ENCODE results near the gene WNT9A. TPM values are rescaled to one million over a fixed set of nuclear protein-coding genes. Genes with fewer than 3 reads are reported as not detected.

The WNT9A gene
- total RNA-seq, 1 donor from 2014 or later = 10.3 TPM

DNA sequence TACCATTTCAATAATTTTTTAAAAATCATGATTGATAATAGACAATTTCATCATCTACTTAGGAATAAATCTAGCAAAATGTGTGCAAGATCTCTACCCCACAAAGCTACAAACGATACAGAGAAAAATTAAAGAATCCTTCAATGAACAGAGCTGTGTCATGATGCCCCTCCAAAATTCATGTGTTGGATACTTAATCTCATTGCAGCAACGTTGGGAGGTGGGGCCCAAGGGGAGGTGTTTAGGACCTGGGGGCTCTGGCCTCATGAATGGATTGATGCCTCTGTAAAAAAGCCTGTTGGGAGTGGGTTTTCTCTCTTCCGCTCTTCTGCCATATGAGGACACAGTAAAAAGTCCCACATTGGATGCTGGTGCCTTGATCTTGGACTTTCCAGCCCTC, 77.4 kb downstream of the WNT9A start:
- H3K27me3 ChIP-seq (ENCODE audit: control insufficient read depth, insufficient read depth, low read length) = no peaks in the 10 kb centered on the region
- no peak overlapping the region for H3K4me3 ChIP-seq (ENCODE audit: low read depth, low read length)
- H3K36me3 ChIP-seq (ENCODE audit: control insufficient read depth, insufficient read depth, low read length) = no peaks in the 10 kb centered on the region
- TF ChIP-seq, protein P1, sequence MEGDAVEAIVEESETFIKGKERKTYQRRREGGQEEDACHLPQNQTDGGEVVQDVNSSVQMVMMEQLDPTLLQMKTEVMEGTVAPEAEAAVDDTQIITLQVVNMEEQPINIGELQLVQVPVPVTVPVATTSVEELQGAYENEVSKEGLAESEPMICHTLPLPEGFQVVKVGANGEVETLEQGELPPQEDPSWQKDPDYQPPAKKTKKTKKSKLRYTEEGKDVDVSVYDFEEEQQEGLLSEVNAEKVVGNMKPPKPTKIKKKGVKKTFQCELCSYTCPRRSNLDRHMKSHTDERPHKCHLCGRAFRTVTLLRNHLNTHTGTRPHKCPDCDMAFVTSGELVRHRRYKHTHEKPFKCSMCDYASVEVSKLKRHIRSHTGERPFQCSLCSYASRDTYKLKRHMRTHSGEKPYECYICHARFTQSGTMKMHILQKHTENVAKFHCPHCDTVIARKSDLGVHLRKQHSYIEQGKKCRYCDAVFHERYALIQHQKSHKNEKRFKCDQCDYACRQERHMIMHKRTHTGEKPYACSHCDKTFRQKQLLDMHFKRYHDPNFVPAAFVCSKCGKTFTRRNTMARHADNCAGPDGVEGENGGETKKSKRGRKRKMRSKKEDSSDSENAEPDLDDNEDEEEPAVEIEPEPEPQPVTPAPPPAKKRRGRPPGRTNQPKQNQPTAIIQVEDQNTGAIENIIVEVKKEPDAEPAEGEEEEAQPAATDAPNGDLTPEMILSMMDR (IDR thresholded peaks at IDR 0.05; ENCODE audit: insufficient read depth, low read length, poor library complexity, severe bottlenecking) = no peak
- DNase-seq (ENCODE audit: low read depth) = no peak

DNA sequence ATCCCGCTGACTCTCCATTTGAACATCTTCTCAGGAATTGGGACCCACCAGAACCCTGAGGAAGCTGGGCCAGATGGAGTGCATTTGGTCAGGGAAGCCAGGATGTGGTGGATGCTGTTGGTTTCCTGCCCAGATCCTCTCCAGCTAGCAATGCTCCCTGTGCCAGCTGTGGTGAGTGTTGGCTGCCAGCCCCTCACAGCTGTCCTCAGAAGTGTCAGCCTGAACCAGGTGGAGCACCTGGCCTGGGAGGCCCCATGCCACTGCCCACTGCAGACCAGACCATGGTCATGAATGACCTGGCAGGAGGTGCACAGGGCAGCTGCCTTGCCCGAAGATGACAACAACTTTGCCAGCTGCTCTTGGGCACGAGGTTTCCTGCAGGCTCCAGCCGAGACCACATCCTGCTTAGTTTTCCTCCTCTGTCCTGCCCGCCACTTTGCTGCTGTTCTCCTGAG, 77.9 kb downstream of the WNT9A start:
- no peaks in the 10 kb centered on the region for H3K36me3 ChIP-seq (ENCODE audit: control insufficient read depth, insufficient read depth, low read length)
- TF ChIP-seq, protein P1 (IDR thresholded peaks at IDR 0.05; ENCODE audit: insufficient read depth, low read length, poor library complexity, severe bottlenecking) = no peak
- no peaks in the 10 kb centered on the region for H3K27me3 ChIP-seq (ENCODE audit: control insufficient read depth, insufficient read depth, low read length)
- DNase-seq (ENCODE audit: low read depth) = no peak
- H3K4me3 ChIP-seq (ENCODE audit: low read depth, low read length) = no peak overlapping the region

DNA sequence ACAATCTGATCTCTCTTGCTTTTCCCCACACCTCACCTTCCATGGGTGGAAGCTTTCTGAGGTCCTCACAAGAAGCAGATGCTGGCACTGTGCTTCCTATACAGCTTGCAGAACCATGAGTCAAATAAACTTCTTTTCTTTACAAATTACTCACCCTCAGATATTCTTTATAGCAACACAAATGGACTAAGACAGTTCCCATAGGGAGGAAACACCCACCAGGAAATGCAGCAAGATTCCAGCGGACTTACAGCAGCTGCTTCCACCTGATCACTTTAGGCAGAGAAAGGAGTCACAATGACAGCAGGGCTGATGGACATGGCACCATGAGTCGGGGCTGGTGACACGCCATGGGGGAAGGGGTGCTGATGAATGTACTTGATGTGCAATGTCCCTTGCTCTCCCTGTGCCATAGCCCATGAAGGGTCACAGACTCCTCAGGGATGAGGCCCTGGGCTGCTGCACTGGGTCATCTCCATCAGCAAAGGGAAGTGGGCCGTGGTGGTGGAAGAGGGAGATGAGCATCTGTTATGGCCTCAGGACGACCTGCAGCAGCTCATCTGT, 78.4 kb downstream of the WNT9A start:
- DNase-seq (ENCODE audit: low read depth) = no peak
- Histone ChIP-seq H3K4me3 (ENCODE audit: low read depth, low read length) (no peak overlapping the region), H3K27me3 (ENCODE audit: control insufficient read depth, insufficient read depth, low read length) (no peaks in the 10 kb centered on the region), H3K36me3 (ENCODE audit: control insufficient read depth, insufficient read depth, low read length) (no peaks in the 10 kb centered on the region)
- TF ChIP-seq, protein P1 (IDR thresholded peaks at IDR 0.05; ENCODE audit: insufficient read depth, low read length, poor library complexity, severe bottlenecking) = no peak

Other genes with a start within 250 kb of the WNT9A start
- 25.2 and 27.7 TPM in 2 replicates for gene JMJD4, start 212.6 kb downstream of the WNT9A start, total RNA-seq
- gene SNAP47, start 212.5 kb downstream of the WNT9A start, total RNA-seq = 40.2 and 47.0 TPM in 2 replicates
- gene PRSS38, start 132.3 kb downstream of the WNT9A start, total RNA-seq = not detected in 2 replicates
- not detected in 2 replicates for gene WNT3A, start 59.1 kb upstream of the WNT9A start, total RNA-seq
- 479 and 548 TPM in 2 replicates for gene ARF1, start 134.8 kb upstream of the WNT9A start, total RNA-seq
- gene C1orf35, start 155.4 kb upstream of the WNT9A start, total RNA-seq = 16.5 and 20.1 TPM in 2 replicates
- 68.7 and 73.5 TPM in 2 replicates for gene MRPL55, start 161.4 kb upstream of the WNT9A start, total RNA-seq
- gene GUK1, start 192.3 kb upstream of the WNT9A start, total RNA-seq = 302 and 377 TPM in 2 replicates
- gene GJC2, start 202.0 kb upstream of the WNT9A start, total RNA-seq = 0.21 and 0.38 TPM in 2 replicates
- 7.1 and 12.7 TPM in 2 replicates for gene IBA57, start 217.9 kb upstream of the WNT9A start, total RNA-seq

All from kidney epithelial cell (primary cell).